Gastrocnemius medialis (tissue), 4 donors: ENCODE data around the gene ZBTB16.

Source experiments
- CTCF ChIP-seq, 5 experiments: fragments of 450-650 bp in 3 of 5; fragments of 200-600 bp in 2 of 5; sonication (generic) in 2 of 5; IDR thresholded peaks in 4 of 5; conservative IDR thresholded peaks in 1 of 5; 1 replicate in 4 of 5; 2 replicates in 1 of 5; pipeline ENCODE4 v1.5.1; 2016 to 2019; ENCODE audit warnings: antibody characterized with exemption in 5 of 5, mild to moderate bottlenecking in 3 of 5, moderate library complexity in 3 of 5
- POLR2A ChIP-seq, 2 donors: fragments of 450-650 bp; IDR thresholded peaks; one replicate each; pipeline ENCODE4 v1.6.1; 2017; ENCODE audit warnings: antibody characterized with exemption in 2 of 2, mild to moderate bottlenecking in 2 of 2, moderate library complexity in 2 of 2

GRCh38 chr11:114260483-114260882 is 201.0 kb downstream of the ZBTB16 start:
- TF ChIP-seq POLR2A (IDR thresholded peaks at IDR 0.05) = no peak
- no peak for TF ChIP-seq CTCF (IDR thresholded peaks at IDR 0.05 in 4 of 5, conservative IDR thresholded peaks at IDR 0.05 in 1 of 5)
